Stomach (tissue), 9 donors: ENCODE results near the gene NTPCR. TPM values are rescaled to one million over a fixed set of nuclear protein-coding genes. Genes with fewer than 3 reads are reported as not detected.
A peak's percentile ranks its signal among the peaks of the same experiment; 100 is the strongest.

Experiments used
- DNase-seq, 2 donors: peaks; one replicate each; pipeline versions ENCODE4 v3.0.0 to v3.0.0-alpha.2; 2013 to 2019
- H3K27ac ChIP-seq, 5 donors: fragments of 200-600 bp in 4 of 5; sonication (generic) in 4 of 5; one replicate each; pipeline ENCODE4 v1.5.1; 2013 to 2019; ENCODE audit warnings: mild to moderate bottlenecking in 1 of 5, moderate library complexity in 1 of 5
- H3K27me3 ChIP-seq, 3 donors: fragments of 200-600 bp; sonication (generic); one replicate each; pipeline ENCODE4 v1.5.1; 2017 to 2019; ENCODE audit warnings: mixed run types in 1 of 3
- H3K36me3 ChIP-seq, 4 donors: fragments of 200-600 bp; sonication (generic); 1 replicate in 3 of 4; 2 replicates in 1 of 4; pipeline ENCODE4 v1.5.1; 2016 to 2019
- H3K4me1 ChIP-seq, 4 donors: fragments of 200-600 bp; sonication (generic); one replicate each; pipeline ENCODE4 v1.5.1; 2016 to 2019
- H3K4me3 ChIP-seq, 4 donors: fragments of 200-600 bp; sonication (generic) in 3 of 4; one replicate each; pipeline ENCODE4 v1.5.1; 2016 to 2019; ENCODE audit warnings: mild to moderate bottlenecking in 1 of 4
- H3K9me3 ChIP-seq, 4 donors: fragments of 200-600 bp; sonication (generic); one replicate each; pipeline ENCODE4 v1.5.1; 2016 to 2019
- CTCF ChIP-seq, 7 experiments: fragments of 450-650 bp in 4 of 7; fragments of 200-600 bp in 3 of 7; sonication (generic) in 3 of 7; IDR thresholded peaks; one replicate each; pipeline ENCODE4 v1.5.1; 2016 to 2019; ENCODE audit warnings: antibody characterized with exemption in 7 of 7, control low read depth in 2 of 7, mild to moderate bottlenecking in 1 of 7
- EP300 ChIP-seq: sonication (generic); formaldehyde crosslinking; IDR thresholded peaks from one replicate; pipeline ENCODE4 v1.6.1; 2017; ENCODE audit warnings: antibody characterized with exemption
- POLR2A ChIP-seq, 4 donors: fragments of 450-650 bp; IDR thresholded peaks; one replicate each; pipeline ENCODE4 v1.6.1; 2016; ENCODE audit warnings: antibody characterized with exemption in 4 of 4, control low read depth in 2 of 4, mild to moderate bottlenecking in 1 of 4, moderate library complexity in 1 of 4
- POLR2AphosphoS5 ChIP-seq, 3 donors: sonication (generic); formaldehyde crosslinking; IDR thresholded peaks; one replicate each; pipeline ENCODE4 v1.6.1; 2016; ENCODE audit warnings: antibody characterized with exemption in 3 of 3
- WGBS, 5 donors: extraction: QIAGEN DNeasy Blood & Tissue Kit in 3 of 5; methylation state at CpG; one replicate each; pipeline versions ENCODE4 v1.1.5 to v1.1.7; 2013 to 2018; 5-methylcytosine and 5-hydroxymethylcytosine counted together
- intact Hi-C: fragments of 100-400 bp; cut with DNase I; formaldehyde crosslinking; loops from one replicate; pipeline ENCODE4 v1.15.1; 2023; ENCODE audit warnings: low total_unique reads
- polyA plus RNA-seq, 3 donors: library from polyadenylated mRNA; stranded (reverse); fragments of 200-250 nt; gene quantifications; one replicate each; pipeline ENCODE4 v1.2.3, GENCODE V29; 2013
- total RNA-seq, 5 donors: library from RNA; depleted of rRNA; stranded (reverse); fragments of >200 nt; gene quantifications; one replicate each; pipeline versions ENCODE4 v1.1.0 to v1.2.3, GENCODE V29; 2014 to 2016
- donor health status: healthy with polysubstance abuse.
- donor health status: Bipolar disorder and iron deficiency.
- donor health status: healthy.

The NTPCR gene
- total and polyA plus RNA-seq, 8 donors = 14.9 to 56.3 (median 43.1) TPM

GRCh38 chr1:232973652-232974611, 23.5 kb downstream of the NTPCR start:
- TF ChIP-seq POLR2A (IDR thresholded peaks at IDR 0.05) = no peak
- TF ChIP-seq CTCF (IDR thresholded peaks at IDR 0.05) = no peak
- no peak for TF ChIP-seq EP300
- TF ChIP-seq POLR2AphosphoS5 (IDR thresholded peaks at IDR 0.05) = no peak
- Histone ChIP-seq H3K4me1 (peaks cover under 1 to 20% (median 5%) of the 10 kb centered on the region in 4 donors), H3K27ac (no peak overlapping the region), H3K27me3 (no peaks in the 10 kb centered on the region), H3K36me3 (peaks cover 30 to 75% (median 70%) of the 10 kb centered on the region in 4 donors), H3K9me3 (peaks cover 0 to 22% (median 4%) of the 10 kb centered on the region in 4 donors), H3K4me3 (no peak overlapping the region)
- intact Hi-C loops = no loop called here
- WGBS, 5 donors = 85 to 94% (median 91%) methylated on average over 2 of the region's 2 CpGs
- no peak for DNase-seq

GRCh38 chr1:232974971-232975370, 24.6 kb downstream of the NTPCR start:
- TF ChIP-seq POLR2AphosphoS5 (IDR thresholded peaks at IDR 0.05) (peak in 1 of 3 donors; percentile 30), EP300 (no peak), CTCF (IDR thresholded peaks at IDR 0.05) (no peak), POLR2A (IDR thresholded peaks at IDR 0.05) (no peak)
- intact Hi-C loops = no loop called here

GRCh38 chr1:232978091-232978634, 27.8 kb downstream of the NTPCR start:
- no peak overlapping the region for H3K27ac ChIP-seq
- 48 to 55% (median 53%) methylated on average over 8 of the region's 8 CpGs for WGBS, 5 donors
- DNase-seq = peak in 1 of 2 donors; percentile 57
- H3K36me3 ChIP-seq = peaks cover 8 to 37% (median 34%) of the 10 kb centered on the region in 4 donors
- H3K4me3 ChIP-seq = no peak overlapping the region
- peaks cover 0 to 24% (median 7%) of the 10 kb centered on the region in 4 donors for H3K4me1 ChIP-seq
- TF ChIP-seq EP300 (no peak), POLR2AphosphoS5 (IDR thresholded peaks at IDR 0.05) (peak in 1 of 3 donors; percentile 4), CTCF (IDR thresholded peaks at IDR 0.05) (no peak), POLR2A (IDR thresholded peaks at IDR 0.05) (no peak)
- H3K9me3 ChIP-seq = peaks cover 0 to 13% (median 4%) of the 10 kb centered on the region in 4 donors
- no peaks in the 10 kb centered on the region for H3K27me3 ChIP-seq
- intact Hi-C loops = no loop called here

More at GRCh38 chr1:232974971-232975370, 24.6 kb downstream of the NTPCR start:
- 73 to 88% (median 82%) methylated on average over 3 of the region's 3 CpGs for WGBS, 5 donors
- no peak for DNase-seq
- H3K36me3 ChIP-seq = peaks cover 30 to 69% (median 66%) of the 10 kb centered on the region in 4 donors
- no peak overlapping the region for H3K27ac ChIP-seq
- no peaks in the 10 kb centered on the region for H3K27me3 ChIP-seq
- no peak overlapping the region for H3K4me3 ChIP-seq
- H3K4me1 ChIP-seq = peaks cover 0 to 13% (median 4%) of the 10 kb centered on the region in 4 donors
- H3K9me3 ChIP-seq = peaks cover 0 to 22% (median 4%) of the 10 kb centered on the region in 4 donors

DNA sequence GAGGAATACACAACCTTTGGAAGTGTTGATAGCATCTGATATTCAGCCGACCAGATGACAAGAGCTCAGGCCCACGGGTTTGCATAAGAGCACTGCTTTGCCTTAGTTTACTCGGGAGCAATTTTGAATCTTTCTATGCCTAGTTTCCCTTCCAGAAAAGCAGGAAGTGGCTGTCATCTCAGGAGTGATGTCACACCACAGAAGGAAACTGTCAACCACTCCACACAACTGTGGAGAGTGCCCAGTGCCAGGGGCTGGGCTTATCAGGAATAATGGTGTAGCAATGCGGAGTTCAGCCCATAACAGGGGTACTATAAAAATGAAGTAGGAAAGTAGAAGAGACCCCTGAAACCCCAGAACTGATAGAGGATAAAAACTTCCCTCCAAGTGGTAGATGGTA, 28.4 kb downstream of the NTPCR start:
- no peak overlapping the region for H3K27ac ChIP-seq
- intact Hi-C loops = no loop called here
- 58 to 80% (median 73%) methylated on average over 4 of the region's 4 CpGs for WGBS, 5 donors
- TF ChIP-seq CTCF (IDR thresholded peaks at IDR 0.05) = no peak
- TF ChIP-seq POLR2A (IDR thresholded peaks at IDR 0.05) = no peak
- TF ChIP-seq POLR2AphosphoS5 (IDR thresholded peaks at IDR 0.05) = no peak
- no peak for TF ChIP-seq EP300
- H3K4me3 ChIP-seq = no peak overlapping the region
- peaks cover 0 to 24% (median 7%) of the 10 kb centered on the region in 4 donors for H3K4me1 ChIP-seq
- no peak for DNase-seq
- H3K9me3 ChIP-seq = peaks cover 0 to 6% (median 2%) of the 10 kb centered on the region in 4 donors
- H3K27me3 ChIP-seq = no peaks in the 10 kb centered on the region
- H3K36me3 ChIP-seq = peaks cover 3 to 30% (median 29%) of the 10 kb centered on the region in 4 donors
